ENCODE data around the gene TMCC1.

GRCh38 chr3:129747992-129748391, 145.5 kb downstream of the TMCC1 start:
- TF ChIP-seq REST (IDR thresholded peaks at IDR 0.05) (no peak), EGR1 (IDR thresholded peaks at IDR 0.05; ENCODE audit: low read depth in 2 of 2) (no peak), CTCF (IDR thresholded peaks at IDR 0.05; ENCODE audit: low read depth, low read length, missing input control) (no peak), YY1 (IDR thresholded peaks at IDR 0.05) (no peak), FOXA1 (IDR thresholded peaks at IDR 0.05) (no peak), ZBTB33 (IDR thresholded peaks at IDR 0.05) (no peak), RAD21 (IDR thresholded peaks at IDR 0.05) (no peak), GABPA (IDR thresholded peaks at IDR 0.05 in 1 of 2, conservative IDR thresholded peaks at IDR 0.05 in 1 of 2) (no peak), ATF3 (IDR thresholded peaks at IDR 0.05) (no peak), MAX (IDR thresholded peaks at IDR 0.05) (no peak), RXRA (IDR thresholded peaks at IDR 0.05) (no peak)

Data from liver (tissue), 3 donors.